IPS DF 4.7 (cell line): ENCODE results near the gene UGT1A10.
"Not testable (repeated sequence)": the region's sequence is repeated elsewhere in the genome, so short reads cannot be mapped to it uniquely, and the experiment has no call there.

Experiments used
- DNase-seq: peaks from one replicate; pipeline ENCODE4 v3.0.0-alpha.2; 2013; ENCODE audit warnings: low spot score; ENCODE audit errors: extremely low read depth

Gene UGT1A10

DNA sequence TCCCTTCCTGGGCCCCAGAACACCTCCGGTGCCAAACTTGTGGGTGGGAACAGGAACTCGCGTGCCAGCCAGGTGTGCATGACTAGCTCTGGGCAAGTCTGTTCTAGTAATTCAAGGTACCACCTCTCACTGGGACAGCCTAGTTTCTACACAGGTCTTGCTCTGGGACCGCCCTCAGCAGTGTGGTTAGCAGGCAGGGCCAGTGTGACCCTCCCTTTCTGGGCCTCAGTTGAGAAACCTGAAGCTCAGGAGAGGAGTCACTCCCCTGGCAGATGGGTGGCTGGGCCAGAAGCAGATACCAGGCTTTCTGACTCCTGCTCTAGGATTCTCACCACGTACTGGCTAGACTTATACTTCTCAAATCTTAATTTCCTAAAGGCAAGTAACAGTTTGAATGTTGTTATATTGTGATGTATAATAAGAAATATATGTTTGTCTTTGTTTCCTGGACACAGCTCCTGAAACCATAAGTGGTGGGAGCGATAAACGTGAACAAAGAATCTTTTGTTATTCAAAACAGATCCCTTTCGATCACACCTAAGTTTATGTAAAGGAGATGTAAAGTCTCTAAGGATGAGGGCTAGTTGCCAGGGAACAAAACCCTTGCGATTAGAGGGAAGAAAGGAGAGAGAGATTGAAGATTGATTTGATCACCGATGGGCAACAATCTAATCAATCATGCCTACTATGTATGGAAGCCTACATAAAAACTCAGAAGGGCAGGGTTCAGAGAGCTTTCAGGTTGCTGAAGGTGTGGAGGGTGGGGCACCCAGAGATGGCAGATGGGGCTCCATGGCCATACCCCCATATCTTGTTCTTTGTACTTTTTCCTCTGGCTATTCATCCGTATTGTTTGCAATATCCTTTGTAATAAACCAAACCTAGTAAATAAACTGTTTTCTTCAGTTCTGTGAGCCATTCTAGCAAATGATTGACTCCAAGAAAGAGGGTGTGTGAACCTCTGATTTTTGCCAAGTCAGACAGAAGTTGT is 55.5 kb downstream of the UGT1A10 start:
- no peak for DNase-seq

DNA sequence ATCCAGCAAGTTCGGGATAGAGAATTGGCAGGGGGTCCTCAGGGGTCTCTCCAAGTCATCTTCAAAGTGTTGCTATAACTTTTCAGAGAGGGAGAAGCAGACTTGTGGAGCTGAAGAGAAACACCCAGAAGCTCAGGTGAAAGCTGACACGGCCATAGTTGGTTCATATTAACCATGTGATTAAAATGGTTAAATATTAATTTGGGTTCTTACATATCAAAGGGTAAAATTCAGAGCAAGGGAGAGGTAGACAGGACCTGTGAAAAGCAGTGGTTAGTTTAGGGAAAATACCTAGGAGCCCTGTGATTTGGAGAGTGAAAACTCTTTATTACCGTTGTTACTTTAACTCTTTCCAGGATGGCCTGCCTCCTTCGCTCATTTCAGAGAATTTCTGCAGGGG is 56.4 kb downstream of the UGT1A10 start, which contains the start of gene UGT1A6:
Gene UGT1A6, plus strand, starts transcription at position 243 of the 400 bp plus-strand sequence. Its CDS starts 115 bp downstream, at position 358.
- DNase-seq, result no peak

- no peak for DNase-seq
Observed at GRCh38 chr2:233693963-233694362, 57.7 kb downstream of the UGT1A10 start.

DNA sequence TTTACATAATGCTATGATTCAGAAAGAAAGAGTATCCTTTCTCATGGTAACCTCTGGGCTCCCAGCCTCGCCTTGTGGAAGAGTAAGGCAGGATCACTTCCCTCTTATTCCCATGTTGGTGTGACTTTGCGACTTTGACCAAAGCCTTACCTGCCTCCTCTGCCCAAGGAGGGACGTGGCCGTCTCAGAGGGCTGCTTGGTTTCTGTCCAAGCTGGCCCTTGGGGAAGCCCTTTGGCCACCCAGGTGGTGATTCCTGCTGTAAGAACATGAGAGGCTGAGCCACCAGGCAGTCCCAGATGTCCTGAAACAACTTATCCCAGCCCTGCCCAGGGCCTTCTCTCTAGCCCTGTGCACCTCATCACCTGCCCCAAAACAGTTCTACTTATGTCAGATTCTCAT is 62.5 kb downstream of the UGT1A10 start:
- DNase-seq, result no peak

- DNase-seq, result no peak
Observed at GRCh38 chr2:233699424-233700027, 63.3 kb downstream of the UGT1A10 start.

DNA sequence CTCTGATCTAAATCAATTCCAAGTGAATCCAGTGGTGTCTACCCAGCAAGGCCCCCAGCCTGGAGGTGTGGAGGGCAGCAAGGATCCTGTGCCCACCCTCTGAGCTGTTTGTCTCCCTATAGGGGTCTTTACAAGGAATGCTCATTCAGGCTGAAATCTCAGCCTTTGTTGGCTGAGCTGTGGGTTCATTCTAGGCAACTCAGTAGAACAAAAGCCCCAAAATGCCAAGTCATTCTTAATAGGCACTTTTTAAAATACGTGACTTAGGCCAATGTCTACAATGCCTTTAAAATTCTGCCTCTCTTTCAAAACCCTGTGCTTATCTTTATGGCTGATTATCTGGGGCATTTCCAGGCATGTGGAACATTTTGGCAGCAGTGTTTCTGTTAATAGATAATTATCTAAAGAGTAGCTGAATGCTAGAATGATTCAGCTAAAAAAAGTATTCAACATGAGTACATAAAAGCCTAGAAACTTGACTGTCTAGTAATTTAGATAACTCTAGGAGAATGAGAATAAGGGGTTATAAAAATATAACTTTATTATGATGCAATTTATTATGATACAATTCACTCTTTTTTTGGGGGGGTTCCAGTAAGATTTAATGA is 63.9 kb downstream of the UGT1A10 start:
- no peak for DNase-seq

GRCh38 chr2:233700842-233701241 is 64.6 kb downstream of the UGT1A10 start:
- DNase-seq, result not testable (repeated sequence)

- no peak for DNase-seq
Observed at GRCh38 chr2:233702238-233702637, 66.0 kb downstream of the UGT1A10 start.

DNA sequence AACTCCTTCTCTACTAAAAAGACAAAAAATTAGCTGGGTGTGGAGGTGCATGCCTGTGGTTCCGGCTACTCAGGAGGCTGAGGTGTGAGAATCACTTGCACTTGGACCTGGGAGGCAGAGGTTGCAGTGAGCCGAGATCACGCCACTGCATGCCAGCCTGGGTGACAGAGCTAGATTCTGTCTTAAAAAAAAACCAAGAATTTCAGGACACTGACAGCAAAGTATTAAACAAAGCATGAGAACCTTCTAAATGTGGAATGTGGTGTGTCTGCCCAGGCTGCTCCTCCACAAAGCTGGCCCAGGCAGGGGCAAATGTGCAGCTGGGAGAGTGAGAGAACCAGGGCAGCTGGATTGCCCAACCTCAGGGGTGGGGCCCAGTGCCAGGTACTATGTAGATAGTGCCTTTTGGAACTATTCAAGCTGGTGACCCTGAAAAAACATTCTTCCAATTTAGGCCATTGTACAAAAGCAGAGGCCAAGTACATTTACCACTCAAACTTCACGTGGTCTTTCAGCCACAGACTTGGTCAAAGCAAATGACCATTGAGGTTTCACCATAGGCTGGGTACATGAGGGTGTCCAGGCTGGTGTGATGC is 69.8 kb downstream of the UGT1A10 start:
- DNase-seq, result no peak

DNA sequence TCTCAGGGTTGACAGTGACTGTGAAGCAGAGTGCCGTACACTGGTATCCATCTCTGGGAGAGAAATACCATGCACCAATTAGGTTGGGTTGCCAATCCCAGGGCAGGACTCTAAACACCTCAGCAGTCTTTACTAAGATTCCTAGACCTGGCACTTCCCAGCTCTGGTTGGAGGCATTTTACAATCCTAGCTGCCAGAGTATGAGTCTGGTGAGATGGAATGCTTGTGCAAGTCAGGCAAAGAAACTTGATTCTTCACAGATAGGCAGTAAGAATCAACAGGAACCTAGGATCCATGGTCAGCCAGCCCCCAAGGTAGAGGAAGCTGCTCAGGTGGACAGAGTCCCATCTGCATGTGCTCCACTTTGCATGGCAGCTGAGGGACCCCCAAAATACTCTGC is 70.5 kb downstream of the UGT1A10 start:
- DNase-seq, result no peak

DNA sequence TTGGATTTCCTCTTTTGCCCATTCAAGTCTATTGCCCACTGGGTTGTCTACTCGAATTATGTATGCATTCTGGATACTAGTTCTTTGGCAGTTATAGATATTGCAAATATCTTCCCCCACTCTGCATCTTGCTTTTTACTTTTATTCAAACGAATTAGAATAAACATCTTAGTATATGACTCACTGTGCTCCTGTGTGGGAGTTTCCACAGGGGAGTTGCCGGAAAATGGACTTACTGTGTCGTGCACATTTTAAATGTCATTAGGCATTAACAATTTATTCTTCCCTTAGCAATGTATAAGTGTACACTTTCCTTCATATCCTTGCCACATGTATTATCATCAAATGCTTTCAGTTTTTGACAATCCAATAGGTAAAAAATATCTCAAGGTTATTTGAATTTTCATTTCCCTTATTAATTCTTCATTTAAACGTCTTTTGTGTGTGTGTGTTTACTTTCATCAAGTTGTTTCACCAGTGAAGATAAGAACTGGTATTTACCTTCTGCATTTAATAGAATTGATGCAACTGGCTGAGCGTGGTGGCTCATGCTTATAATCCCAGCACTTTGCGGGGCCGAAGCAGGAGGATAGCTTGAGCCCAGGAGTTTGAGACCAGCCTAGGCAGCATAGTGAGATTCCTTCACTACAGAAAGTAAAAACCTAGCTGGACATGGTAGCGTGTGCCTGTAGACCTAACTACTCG is 71.8 kb downstream of the UGT1A10 start:
- DNase-seq, result no peak

DNA sequence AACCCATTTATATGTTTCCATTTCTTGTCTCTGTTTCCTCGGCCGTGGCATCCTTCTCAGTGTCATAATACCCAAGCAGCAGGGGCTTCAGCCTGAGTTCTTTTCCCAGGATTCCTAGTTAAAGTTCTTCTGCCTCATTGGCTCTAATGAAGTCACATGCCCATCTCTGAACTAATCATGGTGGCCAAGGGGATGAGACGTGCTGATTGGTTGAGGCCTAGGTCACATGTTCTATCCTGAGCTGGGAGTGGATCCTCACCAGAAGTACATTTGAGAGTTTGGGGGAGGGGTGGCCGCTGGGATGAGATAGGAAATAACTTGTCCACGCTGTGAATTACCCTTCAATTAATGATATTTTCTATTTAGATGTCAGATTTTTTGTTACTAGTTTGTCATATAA is 72.7 kb downstream of the UGT1A10 start:
- no peak for DNase-seq

DNA sequence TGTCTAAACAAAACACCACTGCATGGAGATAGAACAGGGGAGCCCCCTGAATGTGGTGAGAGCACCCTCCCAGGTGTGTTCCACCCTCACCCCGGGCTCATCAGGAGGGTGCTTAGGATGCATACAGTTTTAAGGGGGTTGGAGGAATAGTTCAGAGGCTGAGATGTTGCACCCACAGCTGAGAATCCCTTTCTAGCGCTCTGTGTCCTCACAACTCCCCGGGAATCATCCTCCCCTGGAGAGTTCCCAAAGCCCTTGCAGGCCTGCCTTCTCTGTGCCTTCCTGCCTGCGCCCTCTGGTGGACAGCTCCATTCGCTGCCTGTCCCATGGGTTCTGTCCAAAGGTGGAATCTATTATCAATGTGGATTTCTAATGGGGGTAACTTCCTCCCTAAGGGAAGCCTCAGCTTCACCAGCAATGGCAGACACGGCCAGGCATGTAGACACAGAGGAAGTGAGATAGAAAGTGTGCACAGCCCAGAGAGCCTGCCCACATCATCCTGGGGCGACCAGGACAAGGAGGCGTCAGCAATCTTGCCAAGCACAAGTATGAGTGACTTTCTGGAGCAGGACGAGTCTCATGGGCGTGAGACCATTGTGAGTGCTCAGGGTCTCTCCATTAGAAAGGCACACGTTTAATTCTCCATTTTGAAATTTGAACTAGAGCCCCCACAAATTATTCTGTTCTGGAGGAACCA is 75.2 kb downstream of the UGT1A10 start:
- peak; percentile 60 for DNase-seq

DNA sequence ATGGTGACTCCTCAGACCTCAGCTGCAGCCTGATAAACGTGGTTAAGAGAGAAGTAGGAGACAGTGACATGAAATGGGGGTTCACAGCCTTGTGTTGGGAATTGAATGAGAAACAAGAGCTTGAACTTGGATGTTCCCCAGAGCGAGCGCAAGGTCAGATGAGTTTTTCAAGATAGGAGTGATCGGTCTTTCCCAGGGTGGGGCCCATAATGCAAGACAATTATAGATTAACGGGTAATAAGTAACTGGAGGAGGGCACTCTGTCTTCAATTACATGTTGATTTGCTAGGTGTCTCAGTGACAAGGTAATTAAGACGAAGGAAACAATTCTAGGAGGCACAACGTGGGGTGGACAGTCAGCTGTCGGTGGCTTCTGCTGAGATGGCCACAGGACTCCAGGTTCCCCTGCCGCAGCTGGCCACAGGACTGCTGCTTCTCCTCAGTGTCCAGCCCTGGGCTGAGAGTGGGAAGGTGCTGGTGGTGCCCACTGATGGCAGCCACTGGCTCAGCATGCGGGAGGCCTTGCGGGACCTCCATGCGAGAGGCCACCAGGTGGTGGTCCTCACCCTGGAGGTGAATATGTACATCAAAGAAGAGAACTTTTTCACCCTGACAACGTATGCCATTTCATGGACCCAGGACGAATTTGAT is 76.5 kb downstream of the UGT1A10 start, which contains the start of gene UGT1A5:
Gene UGT1A5, plus strand, starts transcription at position 297 of the 651 bp plus-strand sequence. Its CDS starts 85 bp downstream, at position 382.
- no peak for DNase-seq

DNA sequence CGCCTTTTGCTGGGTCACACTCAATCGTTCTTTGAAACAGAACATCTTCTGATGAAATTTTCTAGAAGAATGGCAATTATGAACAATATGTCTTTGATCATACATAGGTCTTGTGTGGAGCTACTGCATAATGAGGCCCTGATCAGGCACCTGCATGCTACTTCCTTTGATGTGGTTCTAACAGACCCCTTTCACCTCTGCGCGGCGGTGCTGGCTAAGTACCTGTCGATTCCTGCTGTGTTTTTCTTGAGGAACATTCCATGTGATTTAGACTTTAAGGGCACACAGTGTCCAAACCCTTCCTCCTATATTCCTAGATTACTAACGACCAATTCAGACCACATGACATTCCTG is 77.0 kb downstream of the UGT1A10 start:
- no peak for DNase-seq

DNA sequence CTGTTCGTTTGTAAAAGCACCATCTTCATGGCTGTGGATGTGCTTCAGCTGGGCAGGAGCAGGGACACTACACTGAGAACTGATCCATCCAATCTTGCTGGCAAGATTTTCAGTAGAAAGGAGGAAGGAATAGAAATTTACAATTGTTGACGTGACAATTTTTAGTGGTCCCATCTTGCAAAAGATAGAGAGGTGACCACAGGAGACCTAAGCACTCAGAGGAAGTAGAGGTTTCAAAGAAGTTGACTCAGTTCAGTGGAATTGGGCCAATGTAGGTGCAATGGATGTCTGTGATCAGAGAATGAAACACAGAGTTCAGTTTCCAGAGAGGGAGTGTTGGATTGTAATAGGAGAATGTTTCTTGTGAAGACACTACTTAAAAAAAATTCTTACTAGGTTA is 77.9 kb downstream of the UGT1A10 start:
- no peak for DNase-seq

- DNase-seq, result no peak
Observed at GRCh38 chr2:233718552-233718951, 82.3 kb downstream of the UGT1A10 start, which contains the start of gene UGT1A4. Gene UGT1A4 (plus strand): TSS chr2:233718736. CDS start chr2:233718821, 85 bp downstream.

DNA sequence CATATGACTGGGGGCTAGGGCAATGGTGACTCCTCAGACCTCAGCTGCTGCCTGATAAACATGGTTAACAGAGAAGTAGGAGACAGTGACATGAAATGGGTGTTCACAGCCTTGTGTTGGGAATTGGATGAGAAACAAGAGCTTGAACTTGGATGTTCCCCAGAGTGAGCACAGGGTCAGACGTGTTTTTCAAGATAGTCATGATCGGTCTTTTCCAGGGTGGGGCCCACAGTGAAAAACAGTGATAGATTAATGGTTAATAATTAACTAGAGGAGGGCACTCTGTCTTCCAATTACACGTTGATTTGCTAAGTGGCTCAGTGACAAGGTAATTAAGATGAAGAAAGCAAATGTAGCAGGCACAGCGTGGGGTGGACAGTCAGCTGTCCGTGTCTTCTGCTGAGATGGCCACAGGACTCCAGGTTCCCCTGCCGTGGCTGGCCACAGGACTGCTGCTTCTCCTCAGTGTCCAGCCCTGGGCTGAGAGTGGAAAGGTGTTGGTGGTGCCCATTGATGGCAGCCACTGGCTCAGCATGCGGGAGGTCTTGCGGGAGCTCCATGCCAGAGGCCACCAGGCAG is 92.6 kb downstream of the UGT1A10 start, which contains the start of gene UGT1A3:
Gene UGT1A3, plus strand, starts transcription at position 320 of the 579 bp plus-strand sequence. Its CDS starts 85 bp downstream, at position 405.
- DNase-seq, result no peak
